ENCODE results near the gene SSTR5. TPM values are rescaled to one million over a fixed set of nuclear protein-coding genes. Genes with fewer than 3 reads are reported as not detected.

SSTR5 gene
- total RNA-seq, 1 donor from 2014 or later, result not detected

DNA sequence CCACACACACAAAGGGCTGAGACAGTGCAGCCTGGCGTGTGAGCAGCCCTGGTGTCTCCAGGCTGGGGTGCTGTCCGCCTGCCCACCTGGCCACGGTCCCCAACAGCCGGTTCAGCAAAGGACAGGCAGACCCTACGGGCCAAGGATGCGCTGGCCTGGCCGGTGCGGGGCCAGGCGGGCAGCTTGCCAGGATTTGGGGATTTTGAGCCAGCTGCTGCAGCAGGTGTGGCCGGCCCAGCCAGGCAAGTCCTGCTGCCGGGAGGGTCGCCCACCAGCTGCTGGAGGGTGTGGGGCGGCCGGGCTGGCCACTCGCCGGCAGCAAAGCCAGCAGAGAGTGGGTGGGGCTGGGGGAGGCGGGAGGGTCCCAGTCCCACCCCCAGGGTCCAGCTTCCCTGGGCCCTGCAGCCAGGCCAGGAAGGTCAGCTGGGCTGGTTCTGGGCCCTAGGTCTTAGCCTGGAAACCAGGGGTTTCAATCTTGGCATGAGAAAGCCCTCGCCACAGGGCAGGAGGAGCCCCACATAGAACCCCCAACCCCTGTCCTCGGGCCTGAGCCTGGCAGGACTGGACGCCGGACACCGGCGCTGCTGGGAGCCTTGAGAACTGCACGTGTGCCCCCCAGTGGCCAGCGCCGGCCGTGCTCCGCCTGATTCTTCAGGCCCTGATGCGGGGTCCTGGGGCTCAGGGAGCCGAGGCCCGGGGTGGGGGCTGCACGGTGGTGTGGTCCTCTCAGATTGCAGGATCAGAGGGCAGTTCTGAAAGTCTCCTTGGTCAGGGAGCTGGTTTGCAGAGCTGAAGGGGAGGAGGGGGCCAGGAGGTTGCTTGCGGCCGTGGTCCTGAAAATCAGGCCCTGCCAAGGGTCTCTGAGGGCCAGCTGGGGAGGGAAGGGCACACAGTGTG, 17.6 kb upstream of the SSTR5 start:
- no peak overlapping the region for H3K4me3 ChIP-seq (ENCODE audit: low read depth, low read length)
- DNase-seq (ENCODE audit: low read depth), result no peak
- TF ChIP-seq CTCF (conservative IDR thresholded peaks at IDR 0.05; ENCODE audit: low read depth, low read length), result peak; percentile 81

DNA sequence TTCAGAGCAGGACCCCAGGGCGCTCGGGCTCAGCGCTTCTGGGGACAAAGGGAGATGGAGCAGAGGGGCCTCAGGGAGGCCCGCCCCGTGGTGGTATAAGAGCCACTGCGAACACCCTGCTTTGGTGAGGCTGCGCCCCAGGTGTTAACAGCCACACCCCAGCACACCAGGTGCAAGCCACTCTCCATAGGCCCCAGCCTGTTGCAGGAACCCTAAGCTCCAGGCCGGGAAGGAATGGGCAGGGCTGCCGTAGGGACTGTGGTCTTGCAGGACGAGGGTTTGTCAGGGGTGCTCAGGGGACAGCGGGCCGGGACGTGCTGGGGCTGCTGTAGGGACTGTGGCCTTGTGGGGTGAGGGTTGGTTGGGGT, 17.0 kb upstream of the SSTR5 start:
- no peak for DNase-seq (ENCODE audit: low read depth)
- H3K4me3 ChIP-seq (ENCODE audit: low read depth, low read length), result no peak overlapping the region
- no peak for TF ChIP-seq CTCF (conservative IDR thresholded peaks at IDR 0.05; ENCODE audit: low read depth, low read length)

- DNase-seq (ENCODE audit: low read depth), result no peak
- H3K4me3 ChIP-seq (ENCODE audit: low read depth, low read length), result no peak overlapping the region
- no peak for TF ChIP-seq CTCF (conservative IDR thresholded peaks at IDR 0.05; ENCODE audit: low read depth, low read length)
These were observed 16.4 kb upstream of the SSTR5 start for GRCh38 chr16:1056196-1056595.

GRCh38 chr16:1057252-1057932, 15.2 kb upstream of the SSTR5 start:
- no peak overlapping the region for H3K4me3 ChIP-seq (ENCODE audit: low read depth, low read length)
- DNase-seq (ENCODE audit: low read depth), result no peak
- TF ChIP-seq CTCF (conservative IDR thresholded peaks at IDR 0.05; ENCODE audit: low read depth, low read length), result peak; percentile 78

- TF ChIP-seq CTCF (conservative IDR thresholded peaks at IDR 0.05; ENCODE audit: low read depth, low read length), result no peak
- DNase-seq (ENCODE audit: low read depth), result no peak
- no peak overlapping the region for H3K4me3 ChIP-seq (ENCODE audit: low read depth, low read length)
These were observed 14.3 kb upstream of the SSTR5 start for GRCh38 chr16:1058216-1058615.

- TF ChIP-seq CTCF (conservative IDR thresholded peaks at IDR 0.05; ENCODE audit: low read depth, low read length), result no peak
- no peak overlapping the region for H3K4me3 ChIP-seq (ENCODE audit: low read depth, low read length)
- no peak for DNase-seq (ENCODE audit: low read depth)
These were observed 13.2 kb upstream of the SSTR5 start for GRCh38 chr16:1059310-1059709.

All from epithelial cell of proximal tubule (primary cell).